Measurements from ENCODE around the gene ATP2B2.

DNA sequence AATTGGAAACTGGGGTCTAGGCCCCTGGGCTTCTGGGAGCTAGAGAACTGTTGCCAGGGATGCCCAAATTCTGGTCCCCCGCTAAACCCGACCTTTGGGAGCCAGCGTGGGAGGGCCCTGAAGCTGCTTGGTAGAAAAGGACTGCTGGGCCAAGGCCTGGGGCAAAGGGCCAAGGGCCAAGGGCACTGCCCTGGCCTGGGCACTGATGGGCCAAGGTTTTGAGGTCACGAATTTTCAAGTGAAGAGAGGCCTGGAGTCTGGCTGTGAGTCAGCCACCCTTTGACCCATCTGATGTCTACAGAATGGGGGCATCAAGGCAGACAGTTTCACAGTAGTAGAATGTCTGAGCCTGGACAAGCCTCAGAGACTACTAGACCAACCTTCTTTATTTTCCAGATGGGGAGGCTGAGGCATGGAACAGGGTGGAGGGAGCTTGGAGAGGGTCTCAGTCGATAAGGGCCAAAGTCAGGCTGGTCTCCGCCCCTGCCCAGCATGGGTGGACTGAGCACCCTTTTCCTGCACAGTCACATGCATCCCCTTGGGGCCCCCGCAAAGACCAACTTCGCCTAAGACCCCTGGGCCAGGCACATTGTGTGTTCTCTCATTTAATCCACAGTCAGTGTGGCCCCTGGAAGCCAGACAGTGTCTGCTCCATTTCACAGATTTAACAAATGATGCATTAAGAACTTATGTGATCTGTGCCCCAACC, 66.3 kb downstream of the ATP2B2 start:
- TF ChIP-seq EZH2 (IDR thresholded peaks at IDR 0.05; ENCODE audit: borderline replicate concordance, low read depth, low read length) (no peak), POLR2A (conservative IDR thresholded peaks at IDR 0.05) (no peak), PHF8 (IDR thresholded peaks at IDR 0.05; ENCODE audit: borderline replicate concordance, low read length) (no peak), NR2C1 (IDR thresholded peaks at IDR 0.05) (no peak), NR2C1 (tag; IDR thresholded peaks at IDR 0.05) (no peak), ZNF644 (tag; IDR thresholded peaks at IDR 0.05; ENCODE audit: low read depth) (no peak), CHCHD3 (CRISPR knock-in tag; IDR thresholded peaks at IDR 0.05) (no peak), ZNF23 (CRISPR knock-in tag; IDR thresholded peaks at IDR 0.05) (no peak), CAMTA2 (CRISPR knock-in tag; conservative IDR thresholded peaks at IDR 0.05) (no peak), ZNF263 (CRISPR knock-in tag; IDR thresholded peaks at IDR 0.05; ENCODE audit: borderline replicate concordance) (no peak)
- TF ChIP-seq, protein P1, sequence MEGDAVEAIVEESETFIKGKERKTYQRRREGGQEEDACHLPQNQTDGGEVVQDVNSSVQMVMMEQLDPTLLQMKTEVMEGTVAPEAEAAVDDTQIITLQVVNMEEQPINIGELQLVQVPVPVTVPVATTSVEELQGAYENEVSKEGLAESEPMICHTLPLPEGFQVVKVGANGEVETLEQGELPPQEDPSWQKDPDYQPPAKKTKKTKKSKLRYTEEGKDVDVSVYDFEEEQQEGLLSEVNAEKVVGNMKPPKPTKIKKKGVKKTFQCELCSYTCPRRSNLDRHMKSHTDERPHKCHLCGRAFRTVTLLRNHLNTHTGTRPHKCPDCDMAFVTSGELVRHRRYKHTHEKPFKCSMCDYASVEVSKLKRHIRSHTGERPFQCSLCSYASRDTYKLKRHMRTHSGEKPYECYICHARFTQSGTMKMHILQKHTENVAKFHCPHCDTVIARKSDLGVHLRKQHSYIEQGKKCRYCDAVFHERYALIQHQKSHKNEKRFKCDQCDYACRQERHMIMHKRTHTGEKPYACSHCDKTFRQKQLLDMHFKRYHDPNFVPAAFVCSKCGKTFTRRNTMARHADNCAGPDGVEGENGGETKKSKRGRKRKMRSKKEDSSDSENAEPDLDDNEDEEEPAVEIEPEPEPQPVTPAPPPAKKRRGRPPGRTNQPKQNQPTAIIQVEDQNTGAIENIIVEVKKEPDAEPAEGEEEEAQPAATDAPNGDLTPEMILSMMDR (IDR thresholded peaks at IDR 0.05 in 2 of 3, conservative IDR thresholded peaks at IDR 0.05 in 1 of 3; ENCODE audit: insufficient read depth in 2 of 3, low read depth in 1 of 3, low read length in 3 of 3), result no peak
- TF ChIP-seq, protein P2, sequence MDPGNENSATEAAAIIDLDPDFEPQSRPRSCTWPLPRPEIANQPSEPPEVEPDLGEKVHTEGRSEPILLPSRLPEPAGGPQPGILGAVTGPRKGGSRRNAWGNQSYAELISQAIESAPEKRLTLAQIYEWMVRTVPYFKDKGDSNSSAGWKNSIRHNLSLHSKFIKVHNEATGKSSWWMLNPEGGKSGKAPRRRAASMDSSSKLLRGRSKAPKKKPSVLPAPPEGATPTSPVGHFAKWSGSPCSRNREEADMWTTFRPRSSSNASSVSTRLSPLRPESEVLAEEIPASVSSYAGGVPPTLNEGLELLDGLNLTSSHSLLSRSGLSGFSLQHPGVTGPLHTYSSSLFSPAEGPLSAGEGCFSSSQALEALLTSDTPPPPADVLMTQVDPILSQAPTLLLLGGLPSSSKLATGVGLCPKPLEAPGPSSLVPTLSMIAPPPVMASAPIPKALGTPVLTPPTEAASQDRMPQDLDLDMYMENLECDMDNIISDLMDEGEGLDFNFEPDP (CRISPR knock-in tag; IDR thresholded peaks at IDR 0.05), result no peak
